HL-60/S4 (cell line): ENCODE data around the gene CEND1.

Experiments used
- in situ Hi-C: fragments of 300-500 bp; cut with MboI; formaldehyde crosslinking; loops from 2 replicates; pipeline ENCODE4 v1.14.3; 2022; ENCODE audit warnings: low sequenced_read_pairs

Gene CEND1

GRCh38 chr11:813072-813455, 23.2 kb upstream of the CEND1 start:
- in situ Hi-C loops, result no loop called here

- in situ Hi-C loops, result no loop called here
Observed at GRCh38 chr11:812390-812789, 22.5 kb upstream of the CEND1 start.

- in situ Hi-C loops, result no loop called here
Observed at GRCh38 chr11:811446-812245, 21.8 kb upstream of the CEND1 start.

GRCh38 chr11:810040-810567, 20.2 kb upstream of the CEND1 start:
- in situ Hi-C loops, result no loop called here

- in situ Hi-C loops, result no loop called here
Observed at GRCh38 chr11:809287-810039, 19.6 kb upstream of the CEND1 start, which contains the start of gene RPLP2. Gene RPLP2, plus strand, starts transcription at chr11:809967. Its CDS starts 268 bp downstream, at chr11:810235.

GRCh38 chr11:808427-809286, 18.8 kb upstream of the CEND1 start:
- in situ Hi-C loops, result no loop called here

- in situ Hi-C loops, result no loop called here
Observed at GRCh38 chr11:804599-804964, 14.7 kb upstream of the CEND1 start.

GRCh38 chr11:803770-804598, 14.1 kb upstream of the CEND1 start:
- in situ Hi-C loops, result no loop called here

- in situ Hi-C loops, result no loop called here
Observed at GRCh38 chr11:803467-803742, 13.5 kb upstream of the CEND1 start.

- in situ Hi-C loops, result no loop called here
Observed at GRCh38 chr11:802693-803466, 13.0 kb upstream of the CEND1 start.

- in situ Hi-C loops, result no loop called here
Observed at GRCh38 chr11:802018-802617, 12.2 kb upstream of the CEND1 start.

GRCh38 chr11:801097-801780, 11.3 kb upstream of the CEND1 start:
- in situ Hi-C loops, result no loop called here

GRCh38 chr11:800473-800872, 10.6 kb upstream of the CEND1 start:
- in situ Hi-C loops, result no loop called here

GRCh38 chr11:799641-800316, 9.9 kb upstream of the CEND1 start:
- in situ Hi-C loops, result no loop called here

GRCh38 chr11:798093-798713, 8.3 kb upstream of the CEND1 start, which contains the start of gene SLC25A22:
Gene SLC25A22, minus strand, starts transcription at chr11:798281. Its CDS starts 3,275 bp downstream, at chr11:795006.
- in situ Hi-C loops, result no loop called here

GRCh38 chr11:797296-798092, 7.6 kb upstream of the CEND1 start:
- in situ Hi-C loops, result no loop called here
